ENCODE measurements around the gene TBC1D22A.

TBC1D22A gene

GRCh38 chr22:47148956-47149728 lies 386.7 kb downstream of the TBC1D22A start:
- TF ChIP-seq, protein P1, sequence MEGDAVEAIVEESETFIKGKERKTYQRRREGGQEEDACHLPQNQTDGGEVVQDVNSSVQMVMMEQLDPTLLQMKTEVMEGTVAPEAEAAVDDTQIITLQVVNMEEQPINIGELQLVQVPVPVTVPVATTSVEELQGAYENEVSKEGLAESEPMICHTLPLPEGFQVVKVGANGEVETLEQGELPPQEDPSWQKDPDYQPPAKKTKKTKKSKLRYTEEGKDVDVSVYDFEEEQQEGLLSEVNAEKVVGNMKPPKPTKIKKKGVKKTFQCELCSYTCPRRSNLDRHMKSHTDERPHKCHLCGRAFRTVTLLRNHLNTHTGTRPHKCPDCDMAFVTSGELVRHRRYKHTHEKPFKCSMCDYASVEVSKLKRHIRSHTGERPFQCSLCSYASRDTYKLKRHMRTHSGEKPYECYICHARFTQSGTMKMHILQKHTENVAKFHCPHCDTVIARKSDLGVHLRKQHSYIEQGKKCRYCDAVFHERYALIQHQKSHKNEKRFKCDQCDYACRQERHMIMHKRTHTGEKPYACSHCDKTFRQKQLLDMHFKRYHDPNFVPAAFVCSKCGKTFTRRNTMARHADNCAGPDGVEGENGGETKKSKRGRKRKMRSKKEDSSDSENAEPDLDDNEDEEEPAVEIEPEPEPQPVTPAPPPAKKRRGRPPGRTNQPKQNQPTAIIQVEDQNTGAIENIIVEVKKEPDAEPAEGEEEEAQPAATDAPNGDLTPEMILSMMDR (IDR thresholded peaks at IDR 0.05; ENCODE audit: low read length, missing control alignments), result no peak
- no peak for DNase-seq (ENCODE audit: low read depth)
- H3K4me3 ChIP-seq (replicated peaks; ENCODE audit: low read depth, low read length), result no peak overlapping the region

- no peak for DNase-seq (ENCODE audit: low read depth)
- H3K4me3 ChIP-seq (replicated peaks; ENCODE audit: low read depth, low read length), result no peak overlapping the region
- TF ChIP-seq, protein P1 (IDR thresholded peaks at IDR 0.05; ENCODE audit: low read length, missing control alignments), result no peak
Measured at GRCh38 chr22:47149976-47150375, 387.5 kb downstream of the TBC1D22A start.

DNA sequence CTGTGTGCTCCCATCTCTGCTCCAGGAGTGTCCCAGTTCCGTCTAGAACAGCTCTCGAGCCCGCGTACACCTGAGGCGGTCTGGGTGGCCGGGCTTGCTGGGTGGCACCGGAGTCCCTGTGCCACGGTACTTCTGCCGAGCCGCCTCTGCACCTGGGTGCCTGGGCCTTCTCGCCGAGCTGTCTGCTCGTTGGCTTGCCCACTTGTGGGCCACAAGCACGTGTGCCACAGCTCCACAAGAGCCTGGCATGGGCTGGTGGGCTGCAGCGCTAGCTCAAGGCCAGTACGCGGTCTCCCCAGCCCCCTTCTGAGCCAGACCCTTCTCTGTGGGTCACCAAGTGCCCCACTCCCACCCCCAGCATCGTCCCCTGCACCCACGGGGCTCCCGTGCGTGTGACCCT lies 388.0 kb downstream of the TBC1D22A start:
- TF ChIP-seq, protein P1 (IDR thresholded peaks at IDR 0.05; ENCODE audit: low read length, missing control alignments), result no peak
- no peak for DNase-seq (ENCODE audit: low read depth)
- H3K4me3 ChIP-seq (replicated peaks; ENCODE audit: low read depth, low read length), result no peak overlapping the region

- H3K4me3 ChIP-seq (replicated peaks; ENCODE audit: low read depth, low read length), result no peak overlapping the region
- TF ChIP-seq, protein P1 (IDR thresholded peaks at IDR 0.05; ENCODE audit: low read length, missing control alignments), result no peak
- DNase-seq (ENCODE audit: low read depth), result no peak
Measured at GRCh38 chr22:47151064-47151463, 388.6 kb downstream of the TBC1D22A start.

GRCh38 chr22:47151490-47151889 lies 389.0 kb downstream of the TBC1D22A start:
- H3K4me3 ChIP-seq (replicated peaks; ENCODE audit: low read depth, low read length), result no peak overlapping the region
- TF ChIP-seq, protein P1 (IDR thresholded peaks at IDR 0.05; ENCODE audit: low read length, missing control alignments), result no peak
- DNase-seq (ENCODE audit: low read depth), result peak; percentile 45

DNA sequence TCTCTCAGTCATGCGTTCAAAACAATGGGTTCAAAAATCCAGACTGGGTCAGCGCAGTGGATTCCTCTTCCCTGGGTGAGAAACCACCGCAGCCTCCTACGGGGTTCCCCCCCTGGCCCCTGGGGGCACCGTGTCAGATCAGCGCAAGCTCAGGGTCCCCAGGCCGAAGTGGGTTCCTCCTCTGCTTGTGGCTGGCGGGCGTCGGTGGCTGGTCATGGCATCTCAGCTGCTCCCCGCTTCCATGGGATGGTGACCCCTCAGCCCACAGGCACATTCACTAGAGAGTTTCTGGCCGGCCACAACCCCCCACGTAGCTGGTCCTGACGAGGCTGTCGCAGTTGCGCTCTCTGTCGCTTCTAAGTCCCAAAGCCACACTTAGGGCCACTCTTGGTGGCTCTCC lies 389.8 kb downstream of the TBC1D22A start:
- no peak for DNase-seq (ENCODE audit: low read depth)
- H3K4me3 ChIP-seq (replicated peaks; ENCODE audit: low read depth, low read length), result no peak overlapping the region
- TF ChIP-seq, protein P1 (IDR thresholded peaks at IDR 0.05; ENCODE audit: low read length, missing control alignments), result no peak

DNA sequence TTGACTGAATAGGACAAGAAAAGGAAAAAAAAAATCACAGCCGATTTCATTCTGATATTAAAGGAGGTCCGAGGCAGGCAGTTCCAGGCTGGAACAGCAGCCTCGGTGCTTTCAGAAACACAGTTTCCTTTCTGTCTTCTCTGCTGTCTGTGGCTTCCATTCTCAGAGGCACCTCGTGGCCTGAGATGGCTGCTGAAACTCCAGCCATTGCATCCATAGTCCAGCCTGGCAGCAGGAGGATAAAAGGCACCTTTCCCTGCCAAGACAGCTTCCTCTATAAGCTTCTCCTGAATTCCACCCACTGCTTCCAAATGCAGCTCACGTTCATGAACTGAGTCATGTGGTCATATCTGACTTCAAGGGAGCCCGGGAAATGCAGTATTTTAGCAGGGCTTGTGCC lies 390.5 kb downstream of the TBC1D22A start:
- DNase-seq (ENCODE audit: low read depth), result peak; percentile 31
- TF ChIP-seq, protein P1 (IDR thresholded peaks at IDR 0.05; ENCODE audit: low read length, missing control alignments), result no peak
- no peak overlapping the region for H3K4me3 ChIP-seq (replicated peaks; ENCODE audit: low read depth, low read length)
